Measurements from ENCODE around the gene TRHDE.

The TRHDE gene

DNA sequence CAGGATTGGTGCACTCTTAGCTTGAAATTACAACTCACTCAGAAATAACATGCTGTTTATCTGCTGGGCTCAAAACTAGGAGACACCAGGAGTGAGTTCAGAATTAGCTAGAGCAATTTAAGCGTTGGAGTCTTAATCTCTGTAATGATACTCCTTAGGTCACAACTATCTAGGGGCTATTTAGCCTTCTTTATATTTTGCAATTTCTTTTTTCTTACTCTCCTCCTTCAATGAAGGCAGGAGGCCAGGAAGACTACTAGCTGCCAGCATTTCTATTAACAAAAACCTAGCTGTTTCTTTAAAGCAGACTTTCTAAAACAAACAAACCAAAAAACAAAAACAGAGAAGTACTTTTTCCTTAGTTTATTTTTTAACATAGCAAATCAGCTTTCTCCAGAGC is 226.2 kb downstream of the TRHDE start:
- TF ChIP-seq CTCF (IDR thresholded peaks at IDR 0.05; ENCODE audit: insufficient read depth, low read length): no peak
- no peak for TF ChIP-seq POLR2AphosphoS5 (IDR thresholded peaks at IDR 0.05; ENCODE audit: low read depth)
- no peak for TF ChIP-seq SPI1 (IDR thresholded peaks at IDR 0.05; ENCODE audit: borderline replicate concordance, low read depth)
- TF ChIP-seq, protein P1, sequence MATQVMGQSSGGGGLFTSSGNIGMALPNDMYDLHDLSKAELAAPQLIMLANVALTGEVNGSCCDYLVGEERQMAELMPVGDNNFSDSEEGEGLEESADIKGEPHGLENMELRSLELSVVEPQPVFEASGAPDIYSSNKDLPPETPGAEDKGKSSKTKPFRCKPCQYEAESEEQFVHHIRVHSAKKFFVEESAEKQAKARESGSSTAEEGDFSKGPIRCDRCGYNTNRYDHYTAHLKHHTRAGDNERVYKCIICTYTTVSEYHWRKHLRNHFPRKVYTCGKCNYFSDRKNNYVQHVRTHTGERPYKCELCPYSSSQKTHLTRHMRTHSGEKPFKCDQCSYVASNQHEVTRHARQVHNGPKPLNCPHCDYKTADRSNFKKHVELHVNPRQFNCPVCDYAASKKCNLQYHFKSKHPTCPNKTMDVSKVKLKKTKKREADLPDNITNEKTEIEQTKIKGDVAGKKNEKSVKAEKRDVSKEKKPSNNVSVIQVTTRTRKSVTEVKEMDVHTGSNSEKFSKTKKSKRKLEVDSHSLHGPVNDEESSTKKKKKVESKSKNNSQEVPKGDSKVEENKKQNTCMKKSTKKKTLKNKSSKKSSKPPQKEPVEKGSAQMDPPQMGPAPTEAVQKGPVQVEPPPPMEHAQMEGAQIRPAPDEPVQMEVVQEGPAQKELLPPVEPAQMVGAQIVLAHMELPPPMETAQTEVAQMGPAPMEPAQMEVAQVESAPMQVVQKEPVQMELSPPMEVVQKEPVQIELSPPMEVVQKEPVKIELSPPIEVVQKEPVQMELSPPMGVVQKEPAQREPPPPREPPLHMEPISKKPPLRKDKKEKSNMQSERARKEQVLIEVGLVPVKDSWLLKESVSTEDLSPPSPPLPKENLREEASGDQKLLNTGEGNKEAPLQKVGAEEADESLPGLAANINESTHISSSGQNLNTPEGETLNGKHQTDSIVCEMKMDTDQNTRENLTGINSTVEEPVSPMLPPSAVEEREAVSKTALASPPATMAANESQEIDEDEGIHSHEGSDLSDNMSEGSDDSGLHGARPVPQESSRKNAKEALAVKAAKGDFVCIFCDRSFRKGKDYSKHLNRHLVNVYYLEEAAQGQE (IDR thresholded peaks at IDR 0.05; ENCODE audit: insufficient replicate concordance, low read depth): no peak
- no peak for TF ChIP-seq GABPA (IDR thresholded peaks at IDR 0.05; ENCODE audit: low read depth)

GRCh38 chr12:72499244-72499643 is 227.1 kb downstream of the TRHDE start:
- Histone ChIP-seq H3K4me3 (replicated peaks; ENCODE audit: insufficient read depth, low read length) (no peak overlapping the region), H3K27ac (replicated peaks) (no peak overlapping the region), H3K27me3 (ENCODE audit: insufficient read depth, poor library complexity, severe bottlenecking) (no peaks in the 10 kb centered on the region)
- TF ChIP-seq SPI1 (IDR thresholded peaks at IDR 0.05; ENCODE audit: borderline replicate concordance, low read depth) (no peak), POLR2AphosphoS5 (IDR thresholded peaks at IDR 0.05; ENCODE audit: low read depth) (no peak), GABPA (IDR thresholded peaks at IDR 0.05; ENCODE audit: low read depth) (no peak), CTCF (IDR thresholded peaks at IDR 0.05; ENCODE audit: insufficient read depth, low read length) (no peak)
- TF ChIP-seq, protein P1 (IDR thresholded peaks at IDR 0.05; ENCODE audit: insufficient replicate concordance, low read depth): no peak
- no peak for DNase-seq (ENCODE audit: low read depth in 1 of 2, low spot score in 1 of 2)

More for the DNA sequence above, 226.2 kb downstream of the TRHDE start:
- DNase-seq (ENCODE audit: low read depth in 1 of 2, low spot score in 1 of 2): no peak
- Histone ChIP-seq H3K4me3 (replicated peaks; ENCODE audit: insufficient read depth, low read length) (no peak overlapping the region), H3K27ac (replicated peaks) (no peak overlapping the region), H3K27me3 (ENCODE audit: insufficient read depth, poor library complexity, severe bottlenecking) (no peaks in the 10 kb centered on the region)

DNA sequence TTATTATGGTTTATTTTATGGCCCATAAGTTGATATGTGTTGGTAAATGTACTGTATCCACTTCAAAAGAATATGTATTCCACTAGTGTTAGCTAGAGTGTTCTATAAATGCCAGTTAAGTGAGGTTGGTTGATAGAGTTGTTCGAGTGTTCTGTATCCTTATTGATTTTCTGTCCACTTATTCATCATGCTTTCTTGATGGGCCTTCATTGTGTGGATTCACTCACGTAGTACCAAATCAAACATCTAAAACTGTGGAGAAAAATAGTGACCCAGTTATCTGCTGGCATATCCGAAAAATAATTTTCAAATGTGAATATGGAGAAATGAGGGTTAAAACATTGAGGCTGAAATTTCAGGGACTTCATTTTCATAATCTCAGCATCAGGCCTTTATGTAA is 230.4 kb downstream of the TRHDE start:
- TF ChIP-seq, protein P1 (IDR thresholded peaks at IDR 0.05; ENCODE audit: insufficient replicate concordance, low read depth): no peak
- TF ChIP-seq CTCF (IDR thresholded peaks at IDR 0.05; ENCODE audit: insufficient read depth, low read length) (no peak), GABPA (IDR thresholded peaks at IDR 0.05; ENCODE audit: low read depth) (no peak), SPI1 (IDR thresholded peaks at IDR 0.05; ENCODE audit: borderline replicate concordance, low read depth) (no peak), POLR2AphosphoS5 (IDR thresholded peaks at IDR 0.05; ENCODE audit: low read depth) (no peak)
- no peak overlapping the region for H3K27ac ChIP-seq (replicated peaks)
- H3K27me3 ChIP-seq (ENCODE audit: insufficient read depth, poor library complexity, severe bottlenecking): no peaks in the 10 kb centered on the region
- H3K4me3 ChIP-seq (replicated peaks; ENCODE audit: insufficient read depth, low read length): no peak overlapping the region
- no peak for DNase-seq (ENCODE audit: low read depth in 1 of 2, low spot score in 1 of 2)

Measured in HL-60 (cell line).